Activated CD4-positive, alpha-beta T cell treated with anti-CD3 and anti-CD28 coated beads for 1 hour (primary cell): ENCODE measurements around the gene GPSM1.

Experiments used
- DNase-seq: peaks from one replicate; pipeline ENCODE4 v3.0.0-alpha.2; 2020

The GPSM1 gene

DNA sequence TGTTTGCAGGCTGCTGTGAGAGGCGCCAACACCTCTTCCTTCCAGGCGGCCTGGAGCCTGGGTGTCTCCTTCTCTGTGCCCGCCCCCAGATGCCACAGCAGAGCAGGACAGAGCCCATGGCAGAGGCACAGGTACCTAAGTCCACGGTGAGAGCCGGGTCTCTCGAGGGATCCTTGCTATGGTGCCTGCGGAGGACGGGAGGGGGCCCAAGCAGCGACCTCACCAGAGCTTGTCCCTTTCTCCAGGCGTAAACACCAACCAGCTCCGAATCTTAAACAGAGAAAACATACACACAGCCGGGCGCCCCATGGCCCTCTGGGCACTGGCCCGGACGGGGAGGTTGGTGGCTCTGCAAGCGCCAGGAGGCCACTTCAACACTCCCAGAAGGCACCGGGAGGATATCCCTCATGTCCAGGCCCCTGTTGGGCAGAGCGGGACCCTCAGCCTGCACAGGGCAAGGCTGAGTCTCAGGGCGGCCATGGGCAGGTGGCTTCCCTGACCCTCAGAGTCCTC lies 35.3 kb upstream of the GPSM1 start:
- no peak for DNase-seq

DNA sequence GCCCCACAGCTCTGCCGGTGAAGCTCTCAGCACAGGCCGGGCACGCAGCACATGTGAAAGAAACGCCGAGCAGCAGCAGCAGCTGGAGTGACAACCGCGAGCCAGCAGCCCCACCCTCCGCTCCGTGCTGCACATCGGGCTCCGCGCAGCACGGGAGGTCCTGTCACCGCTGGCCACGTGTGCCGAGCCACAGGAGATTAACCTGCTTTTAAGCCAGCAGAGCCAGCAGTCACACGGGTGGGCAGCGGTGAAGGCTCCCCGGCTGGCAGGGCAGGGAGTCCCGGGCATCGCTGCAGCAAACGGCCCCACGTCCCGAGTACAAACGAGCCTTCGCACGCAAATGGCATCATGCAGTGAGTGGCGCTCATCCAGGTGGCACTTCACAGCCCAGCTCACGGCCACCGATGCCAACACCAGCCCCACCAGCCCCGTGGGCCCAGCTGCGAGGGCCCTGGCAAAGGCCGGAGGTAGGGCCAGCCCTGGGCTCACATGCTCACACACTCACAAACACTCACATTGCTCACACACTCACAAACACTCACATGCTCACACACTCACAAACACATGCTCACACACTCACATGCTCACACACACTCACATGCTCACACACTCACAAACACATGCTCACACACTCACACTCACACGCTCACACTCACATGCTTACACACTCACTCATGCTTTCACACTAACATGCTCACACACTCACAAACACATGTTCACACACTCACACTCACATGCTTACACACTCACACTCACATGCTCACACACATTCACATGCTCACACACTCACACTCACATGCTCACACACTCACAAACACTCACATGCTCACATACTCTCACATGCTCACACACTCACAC lies 34.5 kb upstream of the GPSM1 start:
- DNase-seq, result no peak

DNA sequence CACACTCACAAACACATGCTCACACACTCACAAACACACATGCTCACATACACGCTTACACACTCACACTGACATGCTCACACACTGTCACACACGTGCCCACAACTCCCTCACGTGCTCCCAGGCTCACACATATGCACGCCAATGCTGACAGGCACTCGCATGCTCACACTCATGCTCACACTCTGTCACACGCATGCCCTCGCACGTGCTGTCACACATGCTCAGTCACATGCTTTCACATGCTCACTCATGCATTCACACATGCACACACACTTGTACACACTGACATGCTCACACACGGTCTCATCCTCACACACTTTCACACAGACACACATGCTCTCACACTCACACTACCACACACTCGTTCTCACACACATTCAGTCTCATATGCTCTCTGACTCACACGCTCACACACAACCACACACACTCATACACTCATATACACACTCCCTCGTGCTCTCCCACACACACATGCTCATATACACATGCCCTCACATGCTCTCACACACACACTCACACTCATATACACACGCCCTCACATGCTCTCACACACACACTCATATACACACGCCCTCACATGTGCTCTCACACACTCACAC lies 33.8 kb upstream of the GPSM1 start:
- no peak for DNase-seq

DNA sequence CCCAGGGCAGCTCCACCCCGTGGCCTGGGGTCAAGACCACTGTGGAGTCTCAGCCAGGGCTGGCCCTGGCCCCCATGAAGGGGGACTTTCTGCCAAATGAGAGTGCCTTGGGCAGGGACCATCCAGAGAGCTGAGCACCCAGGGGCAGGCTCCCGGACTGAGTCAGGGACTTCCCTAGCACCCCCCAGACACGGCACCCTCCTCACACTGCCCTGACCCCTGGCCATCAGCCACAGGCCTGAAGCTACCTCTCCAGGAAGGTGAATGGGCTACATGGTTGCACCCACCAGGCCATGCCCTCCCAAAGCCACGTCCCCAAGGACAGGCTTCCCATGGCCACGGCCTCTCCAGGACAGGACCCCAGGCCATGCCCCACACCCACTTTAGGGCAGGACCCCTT lies 32.9 kb upstream of the GPSM1 start:
- no peak for DNase-seq

DNA sequence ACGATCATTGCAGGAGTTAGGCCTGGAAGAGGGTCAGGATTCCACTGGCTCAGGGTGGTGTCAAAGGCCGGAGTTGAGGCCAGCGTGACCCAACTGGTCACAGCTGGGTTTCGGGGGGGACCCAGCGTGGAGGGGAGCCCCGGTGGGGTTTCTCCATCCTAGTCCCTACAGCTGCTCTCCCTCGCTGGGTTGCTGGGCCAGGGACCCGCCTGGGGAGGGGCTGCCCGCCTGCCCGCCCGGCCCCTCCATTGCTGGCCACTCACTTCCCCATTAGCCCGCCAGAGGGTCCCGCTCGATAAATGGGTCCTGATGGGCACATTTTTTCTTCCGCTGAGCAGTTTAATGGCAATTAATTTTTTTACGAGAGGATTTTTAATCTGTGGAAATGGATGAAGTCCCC lies 32.3 kb upstream of the GPSM1 start:
- no peak for DNase-seq

DNA sequence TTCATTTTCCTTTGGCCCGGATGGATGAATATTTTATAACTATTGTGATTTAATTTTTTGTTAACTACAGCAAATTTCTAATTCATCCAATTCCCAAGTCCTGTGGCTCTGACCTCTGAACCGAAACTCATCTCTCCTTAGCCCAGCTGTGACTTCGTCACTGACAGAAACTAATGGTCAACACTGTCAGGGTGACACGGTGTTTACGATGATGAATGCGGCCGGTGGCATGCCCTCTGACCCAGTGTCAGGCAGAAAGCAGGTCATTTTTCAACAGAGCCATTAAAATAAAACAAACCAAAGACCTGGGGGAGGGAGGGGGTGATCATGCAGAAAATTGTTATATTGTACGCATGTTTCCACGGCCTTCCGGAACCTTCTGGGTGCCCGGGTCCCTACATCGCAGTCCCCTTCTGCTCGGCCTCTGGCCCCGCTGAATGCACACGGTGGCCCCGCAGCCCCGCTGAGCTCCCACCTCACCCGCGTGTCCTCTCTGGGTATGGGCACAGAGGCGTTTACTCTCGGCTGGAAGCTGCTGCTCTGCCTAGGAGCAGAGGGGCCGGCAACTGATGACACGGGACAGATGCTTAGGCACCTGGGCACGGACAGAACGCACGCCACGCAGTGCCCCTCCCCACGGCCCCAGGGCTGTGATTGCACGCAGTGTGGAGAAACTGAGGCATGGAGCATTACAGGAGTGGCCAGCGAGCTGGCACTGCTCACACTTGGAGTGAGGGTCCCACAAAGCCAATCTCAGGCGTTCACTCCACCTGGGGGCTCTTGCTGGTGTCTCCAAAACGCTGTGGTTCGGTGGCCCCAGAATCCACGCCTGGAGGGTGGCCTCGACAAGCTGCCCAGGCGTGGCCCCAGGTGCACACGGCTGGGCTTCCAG lies 31.6 kb upstream of the GPSM1 start:
- DNase-seq, result no peak

DNA sequence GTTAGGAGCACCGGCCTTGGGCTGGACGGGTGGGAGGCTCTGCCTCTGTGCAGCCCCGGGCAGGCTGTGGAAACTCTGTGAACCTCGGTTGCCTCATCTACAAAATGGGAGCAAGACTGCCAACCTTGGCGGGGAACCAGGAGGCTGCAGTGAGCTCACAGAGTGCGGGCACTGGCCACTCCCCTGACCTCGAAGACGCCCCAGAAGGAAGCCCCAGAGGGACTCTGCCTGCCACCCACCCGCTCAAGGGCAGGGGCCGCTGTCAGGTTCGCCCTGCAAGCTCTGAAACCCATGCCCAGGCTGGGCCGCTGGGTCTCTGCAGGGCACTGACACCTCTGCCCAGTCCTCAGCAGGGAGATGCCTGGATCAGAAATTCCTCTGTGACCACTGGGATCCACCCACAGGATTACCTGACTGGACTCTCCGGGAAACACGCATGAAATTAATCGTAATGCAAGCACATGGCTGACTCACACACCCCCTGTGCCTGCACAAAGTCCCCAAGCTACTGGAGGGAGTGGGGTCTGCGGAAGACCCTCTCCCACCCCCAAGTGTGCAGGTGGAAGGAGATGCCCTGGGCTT lies 30.8 kb upstream of the GPSM1 start:
- DNase-seq, result no peak

DNA sequence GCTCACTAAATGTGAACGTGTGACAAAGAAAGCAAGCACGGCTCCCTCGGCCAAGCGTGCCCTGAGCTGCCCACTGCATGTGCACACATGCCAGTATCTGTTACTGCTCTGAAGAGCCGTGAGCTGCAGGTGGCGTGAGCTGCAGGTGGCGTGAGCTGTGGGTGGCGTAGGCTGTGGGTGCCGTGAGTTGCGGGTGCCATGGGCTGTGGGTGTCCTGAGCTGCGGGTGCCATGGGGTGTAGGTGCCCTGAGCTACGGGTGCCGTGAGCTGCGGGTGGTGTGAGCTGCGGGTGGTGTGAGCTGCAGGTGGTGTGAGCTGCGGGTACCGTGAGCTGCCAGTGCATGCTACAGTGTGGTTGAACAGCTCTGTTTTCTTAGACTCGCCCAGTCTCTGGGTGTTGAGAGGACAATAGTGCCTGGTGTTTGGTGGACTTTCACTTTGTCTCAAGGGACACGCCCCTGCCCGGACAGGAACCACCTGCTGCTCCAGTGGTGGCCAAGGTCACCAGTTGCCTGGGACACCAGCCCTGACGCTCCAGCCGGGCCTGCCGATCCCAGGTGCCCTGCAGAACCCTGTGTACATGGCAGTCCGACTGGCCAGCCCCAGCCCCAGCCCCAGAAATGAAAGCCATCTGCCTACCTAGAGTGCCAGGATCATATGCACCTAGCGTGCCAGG lies 30.2 kb upstream of the GPSM1 start:
- DNase-seq, result no peak

DNA sequence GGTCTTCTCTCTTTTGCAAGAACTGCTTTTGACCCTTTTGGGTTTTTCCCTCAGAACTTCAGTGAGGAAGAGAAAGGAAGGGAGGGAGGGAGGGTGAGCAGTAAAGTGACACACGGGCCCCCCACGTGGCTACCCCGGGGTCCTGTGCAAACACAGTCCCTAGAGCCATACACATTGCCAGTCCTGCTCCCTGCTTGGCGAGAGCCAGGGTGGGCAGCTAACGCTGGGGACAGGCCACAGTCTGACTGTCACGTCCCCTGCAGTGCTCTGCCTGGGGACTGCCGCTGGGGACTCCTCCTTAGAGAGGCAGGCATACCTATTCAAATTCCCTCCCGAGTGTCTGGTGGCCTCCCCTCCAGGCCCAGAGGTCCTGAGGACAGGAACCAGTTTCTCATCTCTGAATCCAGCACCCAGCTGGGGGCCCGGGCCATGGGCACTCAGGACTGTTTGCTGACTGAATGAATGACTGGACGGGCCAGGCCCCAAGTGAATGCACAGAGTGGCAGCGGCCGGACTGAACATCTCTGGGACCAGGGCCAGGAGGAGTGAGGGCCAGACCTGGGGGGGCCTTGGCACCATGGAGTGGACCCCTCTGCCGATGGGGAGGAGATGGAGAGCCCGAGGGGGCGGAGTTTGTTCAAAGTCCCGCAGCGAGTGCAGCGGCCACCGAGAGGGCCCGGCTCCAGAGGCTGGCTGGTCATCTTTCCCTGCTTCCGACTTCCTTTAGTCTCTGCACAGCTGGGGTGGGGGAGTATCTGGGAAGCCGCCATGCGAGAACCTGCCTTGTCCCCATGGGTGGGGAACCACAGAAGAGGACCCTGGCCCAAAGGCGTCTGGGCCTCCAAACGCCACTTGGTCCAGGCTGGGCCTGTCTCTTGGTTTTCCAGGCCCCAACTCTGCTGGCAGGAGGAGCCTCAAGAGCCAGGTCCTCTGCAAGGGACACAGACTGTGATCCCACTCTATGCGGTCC lies 29.3 kb upstream of the GPSM1 start:
- DNase-seq, result no peak

DNA sequence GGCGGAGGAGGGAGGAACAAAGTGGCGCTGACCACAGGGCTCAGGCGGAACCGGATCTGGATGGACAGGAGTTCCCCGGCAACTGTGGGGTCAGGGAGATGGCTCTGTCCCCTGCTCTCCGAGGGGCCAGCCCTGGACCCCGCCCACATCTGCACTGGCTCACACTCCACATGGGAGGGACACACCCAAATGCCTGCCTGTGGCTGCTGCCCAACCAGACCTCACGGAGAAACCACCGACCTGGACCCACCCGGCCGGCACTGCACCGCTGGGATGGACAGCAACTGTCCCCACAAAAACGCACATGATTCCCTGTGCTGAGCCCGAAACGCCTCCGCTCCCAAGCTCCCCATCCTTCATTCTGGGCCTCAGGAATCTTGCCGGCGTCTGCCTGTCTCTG lies 28.2 kb upstream of the GPSM1 start:
- no peak for DNase-seq

DNA sequence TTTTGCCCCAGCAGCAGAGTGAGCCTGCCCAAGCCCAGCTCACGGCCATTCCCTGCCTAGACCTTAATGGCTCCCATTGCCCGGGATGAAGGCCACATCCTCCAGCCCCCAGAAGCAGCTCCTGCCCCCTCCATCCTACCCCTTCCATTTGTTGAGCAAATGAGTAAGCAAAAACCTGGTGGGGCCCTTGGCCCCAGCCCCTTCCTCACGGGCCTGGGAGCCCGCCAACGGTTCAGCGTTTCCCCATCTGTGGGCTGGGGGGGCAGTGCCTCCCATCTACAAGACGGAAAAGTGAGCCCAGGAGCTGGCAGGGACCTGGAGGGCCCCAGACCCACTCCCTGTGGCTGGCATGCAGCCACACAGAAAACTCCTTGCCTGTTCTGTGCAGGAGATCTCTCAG lies 27.8 kb upstream of the GPSM1 start:
- no peak for DNase-seq

DNA sequence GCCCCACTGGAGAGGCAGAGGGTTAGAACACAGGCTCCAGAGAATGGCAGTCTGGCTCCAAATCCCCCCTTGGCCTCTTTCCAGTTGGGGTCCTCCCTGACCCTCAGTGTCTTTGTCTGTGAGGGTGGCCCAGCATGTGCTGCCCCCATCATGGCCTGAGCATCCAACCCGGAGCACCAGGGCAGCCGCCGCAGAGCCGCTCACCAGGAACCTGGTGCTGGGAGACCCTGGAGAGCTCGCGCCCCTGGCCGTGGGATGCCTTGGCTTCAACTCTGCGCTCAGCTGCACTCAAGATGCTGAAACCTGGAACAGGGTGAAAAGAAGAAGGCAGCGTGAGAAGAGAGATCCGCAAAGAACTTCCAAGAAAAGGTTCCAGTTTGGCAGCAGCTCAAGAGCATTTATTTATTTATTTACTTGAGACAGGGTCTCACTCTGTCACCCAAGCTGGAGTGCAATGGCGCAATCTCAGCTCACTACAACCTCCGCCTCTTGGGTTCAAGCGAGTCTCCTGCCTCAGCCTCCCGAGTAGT lies 27.3 kb upstream of the GPSM1 start:
- no peak for DNase-seq

DNA sequence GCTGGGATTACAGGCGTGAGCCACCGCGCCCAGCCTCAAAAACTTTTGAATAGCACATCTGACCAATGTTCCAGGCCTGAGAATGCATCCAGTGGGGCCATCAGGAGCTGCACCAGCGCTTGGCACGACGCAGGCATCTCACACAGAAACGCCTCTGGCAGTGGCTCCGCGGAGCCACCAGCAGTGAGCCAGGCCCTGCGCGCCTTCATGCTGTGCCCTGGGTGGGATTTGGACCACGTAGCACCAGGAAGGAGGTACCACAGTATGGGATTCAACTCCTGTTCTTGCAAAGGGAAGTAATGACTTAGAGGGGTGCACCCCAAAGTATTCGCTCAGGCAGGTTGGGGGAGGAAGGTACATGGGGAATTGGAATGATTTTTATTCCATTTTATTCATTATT lies 26.5 kb upstream of the GPSM1 start:
- DNase-seq, result no peak

DNA sequence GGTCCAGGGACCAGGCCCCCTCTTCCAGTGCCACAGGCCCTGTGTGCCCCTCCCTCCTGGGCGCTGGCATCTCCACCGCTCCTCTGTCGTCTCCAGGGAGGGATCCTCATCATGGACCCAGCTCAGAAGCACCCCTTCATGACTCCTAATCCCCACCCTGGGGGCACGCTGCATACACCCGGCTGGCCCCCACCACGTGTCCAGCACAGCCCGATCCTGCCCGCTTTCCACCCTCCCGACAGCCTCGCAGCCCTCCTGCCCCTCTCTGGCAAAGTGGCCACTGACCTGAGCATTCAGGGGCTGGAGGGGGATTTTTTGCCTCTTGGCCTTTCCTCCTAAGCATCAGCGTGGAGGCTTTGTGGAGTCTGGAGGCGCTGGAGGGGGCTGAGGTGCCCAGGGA lies 24.8 kb upstream of the GPSM1 start:
- DNase-seq, result no peak

DNA sequence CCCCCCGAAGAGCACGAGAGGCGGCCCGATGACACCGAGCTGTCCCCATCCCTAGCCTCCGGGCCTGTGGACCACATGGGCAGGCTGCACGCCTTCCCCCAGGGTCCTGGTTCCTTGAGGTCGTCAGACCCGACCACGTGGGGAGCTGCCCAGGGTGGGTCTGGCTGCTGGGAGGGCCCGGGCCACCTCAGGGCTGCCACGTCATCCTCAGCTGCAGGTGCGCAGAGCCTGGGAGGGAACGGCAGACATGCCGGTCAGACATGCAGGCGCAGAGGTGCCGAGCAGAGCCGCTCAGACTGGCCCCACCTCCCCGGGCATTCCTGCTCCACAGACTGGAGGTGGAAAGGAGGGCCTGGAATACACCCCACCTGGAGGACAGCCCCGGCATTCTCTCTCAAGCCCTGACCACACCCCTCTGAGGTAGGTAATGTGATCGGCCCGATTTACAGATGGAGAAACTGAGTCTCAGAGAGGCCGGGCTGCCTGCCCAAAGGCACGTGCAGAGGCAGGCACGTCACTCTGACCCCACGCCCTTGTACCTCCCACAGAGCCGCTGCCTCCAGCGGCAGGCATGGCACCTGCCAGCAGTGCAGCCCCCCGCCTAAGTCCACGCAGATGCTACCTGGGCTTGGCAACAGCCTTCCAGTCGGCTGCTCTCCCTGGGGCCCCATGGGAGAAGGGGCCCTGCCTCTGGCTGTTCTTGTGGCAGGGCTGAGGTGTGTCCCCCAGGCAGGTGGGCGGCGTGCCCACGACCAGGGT lies 24.1 kb upstream of the GPSM1 start:
- DNase-seq, result no peak

DNA sequence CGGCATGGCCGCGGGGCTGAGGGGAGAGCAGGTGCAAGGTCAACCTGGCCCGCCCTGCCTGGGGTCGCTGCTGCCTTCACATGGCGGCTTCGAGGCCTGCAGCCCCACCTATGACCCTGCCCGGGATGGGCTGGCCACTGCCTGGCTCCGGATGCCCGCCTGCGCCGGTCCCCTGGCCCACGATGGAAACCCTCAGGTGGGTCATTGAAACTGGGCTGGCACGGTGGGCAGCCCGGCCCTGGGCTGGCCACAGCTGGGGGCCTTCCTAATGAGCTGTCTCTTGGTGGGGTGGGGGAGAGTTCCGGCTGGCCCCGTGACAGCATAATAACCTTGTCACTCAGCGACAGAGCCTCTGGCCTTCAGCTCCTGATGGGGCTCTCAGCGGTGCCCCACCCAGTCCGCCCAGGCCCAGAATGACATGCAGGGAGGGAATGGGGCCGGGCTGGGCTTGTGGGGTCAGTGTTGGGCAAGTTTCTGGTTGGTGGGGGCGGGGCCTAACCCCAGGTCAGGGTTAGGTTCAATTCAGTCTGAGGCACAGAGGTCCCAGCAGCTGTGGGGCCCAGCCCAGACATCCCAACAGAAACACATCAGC lies 23.4 kb upstream of the GPSM1 start, which contains the start of gene CCDC187:
Gene CCDC187, minus strand, starts transcription at position 270 of the 592 bp plus-strand sequence. Its CDS starts 264 bp downstream, at position 6.
- DNase-seq, result no peak

DNA sequence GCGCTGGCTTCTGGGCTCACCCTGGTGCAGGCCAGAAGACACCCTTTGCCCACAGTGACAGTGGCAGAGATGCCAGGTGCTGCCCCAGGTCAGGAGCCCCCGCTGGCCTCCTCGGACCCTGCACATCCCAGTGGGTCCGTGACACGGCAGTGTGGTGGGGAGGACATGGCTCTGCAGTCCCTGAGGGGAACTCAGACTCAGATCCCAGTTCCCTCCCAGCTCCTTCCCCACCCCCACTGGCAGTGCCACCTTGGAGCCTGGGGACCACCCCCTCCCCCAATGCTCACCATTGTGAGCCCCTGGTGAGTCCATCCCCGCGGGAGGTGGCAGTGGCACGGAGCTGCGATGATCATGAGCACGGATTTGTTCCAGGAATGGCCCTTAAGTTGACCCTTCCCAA lies 22.9 kb upstream of the GPSM1 start:
- DNase-seq, result no peak

DNA sequence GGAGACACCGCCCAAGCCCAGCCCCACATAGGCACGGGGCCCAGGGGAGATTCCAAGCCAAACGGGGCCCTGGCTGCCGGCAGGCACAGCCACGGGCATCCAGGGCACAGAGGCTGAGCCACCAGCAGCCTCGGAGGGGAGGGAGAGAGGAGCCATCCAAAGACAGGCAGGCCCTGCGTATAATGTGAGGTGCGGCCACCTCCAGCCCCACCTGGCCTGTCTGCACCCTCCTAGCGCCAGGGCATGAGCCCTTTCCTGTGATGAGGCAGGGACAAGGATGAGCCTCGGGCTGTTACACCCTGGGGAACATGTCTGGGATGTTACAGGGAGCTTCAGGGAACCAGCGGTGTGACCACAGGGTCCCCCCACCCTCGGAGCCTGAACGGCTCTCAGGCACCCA lies 22.4 kb upstream of the GPSM1 start:
- no peak for DNase-seq

DNA sequence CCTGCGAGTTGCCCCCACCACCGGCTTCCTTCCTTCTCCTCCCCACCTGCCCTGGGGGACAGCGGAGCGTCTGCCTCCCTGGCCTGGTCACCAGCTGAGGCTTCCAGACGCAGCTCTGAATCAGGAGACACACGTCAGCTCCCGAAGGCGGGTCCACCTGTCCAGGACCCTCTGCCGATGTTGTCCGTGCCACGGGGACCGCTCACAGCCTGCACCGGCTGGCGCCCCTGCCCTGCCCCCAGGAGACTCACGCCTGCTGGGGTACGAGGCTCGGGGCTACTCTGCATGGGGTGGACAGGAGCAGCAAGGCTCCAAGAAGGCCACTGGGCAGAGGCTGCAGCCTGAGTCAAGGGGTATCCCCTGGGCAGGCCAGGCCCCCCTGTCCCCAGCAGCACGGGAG lies 21.5 kb upstream of the GPSM1 start:
- DNase-seq, result no peak
